Ishikawa (cell line): ENCODE measurements around the gene WNT10A.

Experiments
- CREB1 ChIP-seq: IDR thresholded peaks from 2 replicates; pipeline ENCODE4 v1.6.1; 2012; ENCODE audit warnings: low read depth
- EP300 ChIP-seq: IDR thresholded peaks from 2 replicates; pipeline ENCODE4 v1.6.1; 2012; ENCODE audit warnings: borderline replicate concordance
- MAX ChIP-seq: IDR thresholded peaks from 2 replicates; pipeline ENCODE4 v1.6.1; 2012
- TAF1 ChIP-seq: IDR thresholded peaks from 2 replicates; pipeline ENCODE4 v1.6.1; 2012; ENCODE audit warnings: low read depth, mild to moderate bottlenecking
- YY1 ChIP-seq: IDR thresholded peaks from 2 replicates; pipeline ENCODE4 v1.6.1; 2012; ENCODE audit warnings: low read depth

GRCh38 chr2:218871345-218872302 is 9.0 kb upstream of the WNT10A start:
- TF ChIP-seq TAF1 = no peak
- no peak for TF ChIP-seq CREB1
- TF ChIP-seq MAX = no peak
- TF ChIP-seq YY1 = no peak
- TF ChIP-seq EP300 = no peak
